HEK293 (cell line): Measurements from ENCODE around the gene KLHL30.

Experiments used
- MEIS1 ChIP-seq: sonication (generic); formaldehyde crosslinking; IDR thresholded peaks from 2 replicates; pipeline ENCODE4 v1.8.1; 2022; ENCODE audit warnings: missing genetic modification reagents, mild to moderate bottlenecking, borderline replicate concordance
- REPIN1 ChIP-seq: fragments of 450-650 bp; formaldehyde crosslinking; IDR thresholded peaks from 2 replicates; pipeline ENCODE4 v1.5.1; 2017; ENCODE audit warnings: missing biosample characterization, missing genetic modification characterization, low read depth
- ZBTB20 ChIP-seq: fragments of 450-650 bp; formaldehyde crosslinking; IDR thresholded peaks from 2 replicates; pipeline ENCODE4 v1.5.1; 2016; ENCODE audit warnings: missing biosample characterization, missing genetic modification characterization
- ZNF560 ChIP-seq: fragments of 450-650 bp; formaldehyde crosslinking; IDR thresholded peaks from 2 replicates; pipeline ENCODE4 v1.5.1; 2017; ENCODE audit warnings: missing biosample characterization, missing genetic modification characterization, borderline replicate concordance
- ZNF707 ChIP-seq: fragments of 450-650 bp; formaldehyde crosslinking; IDR thresholded peaks from 2 replicates; pipeline ENCODE4 v1.5.1; 2016; ENCODE audit warnings: missing biosample characterization, missing genetic modification characterization
- TF ChIP-seq, protein P1 (sequence below): fragments of 450-650 bp; formaldehyde crosslinking; IDR thresholded peaks from 2 replicates; pipeline ENCODE4 v1.5.1; 2016; ENCODE audit warnings: missing biosample characterization, missing genetic modification characterization
- TF ChIP-seq, protein P2 (sequence below): fragments of 450-650 bp; formaldehyde crosslinking; IDR thresholded peaks from 2 replicates; pipeline ENCODE4 v1.5.1; 2016; ENCODE audit warnings: missing biosample characterization, missing genetic modification characterization

DNA sequence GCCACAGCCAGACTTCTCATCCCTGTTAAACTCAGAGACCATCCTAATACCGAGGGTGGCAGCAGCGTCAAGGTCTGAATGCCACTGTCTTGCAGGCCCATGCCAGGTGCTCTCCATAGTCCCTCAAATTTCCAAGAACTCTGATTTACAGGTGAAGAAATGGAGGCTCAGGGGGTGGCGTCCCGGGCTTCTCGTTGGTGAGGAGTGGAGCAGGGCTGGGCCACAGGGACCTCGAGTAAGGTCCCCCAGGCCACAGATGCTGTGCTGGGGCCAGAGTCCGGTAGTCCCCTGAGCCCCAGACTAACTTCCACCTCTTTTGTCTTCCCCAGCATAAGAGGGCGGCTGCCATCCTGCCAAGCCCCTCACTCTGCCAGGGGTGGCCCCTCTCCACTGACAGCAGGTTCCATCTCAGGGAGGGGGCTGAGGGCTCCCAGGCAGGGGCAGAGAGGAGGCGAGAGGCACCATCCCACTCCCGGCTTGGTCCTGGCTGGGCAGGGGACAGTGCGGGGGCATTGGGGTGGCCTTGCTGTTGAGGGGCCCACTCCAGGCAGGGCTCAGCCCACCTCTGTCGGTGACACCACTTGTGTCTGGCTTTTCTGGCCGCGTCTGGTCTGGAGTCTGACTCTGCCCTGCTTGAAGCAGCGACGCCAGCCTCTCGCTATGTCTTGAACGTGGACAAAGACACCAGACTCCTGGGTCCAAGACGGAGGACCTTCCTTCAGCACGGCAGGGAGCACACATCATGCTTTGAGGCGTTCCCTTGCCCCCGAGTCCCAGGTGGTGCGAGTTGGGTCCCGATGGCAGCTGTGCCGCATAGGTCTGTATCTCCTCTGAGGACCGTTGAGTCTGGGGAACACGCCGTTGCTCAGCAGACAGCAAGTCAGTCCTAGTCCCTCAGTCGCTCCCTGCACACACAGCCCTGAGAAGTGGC, 15.9 kb upstream of the KLHL30 start:
- TF ChIP-seq, protein P1, sequence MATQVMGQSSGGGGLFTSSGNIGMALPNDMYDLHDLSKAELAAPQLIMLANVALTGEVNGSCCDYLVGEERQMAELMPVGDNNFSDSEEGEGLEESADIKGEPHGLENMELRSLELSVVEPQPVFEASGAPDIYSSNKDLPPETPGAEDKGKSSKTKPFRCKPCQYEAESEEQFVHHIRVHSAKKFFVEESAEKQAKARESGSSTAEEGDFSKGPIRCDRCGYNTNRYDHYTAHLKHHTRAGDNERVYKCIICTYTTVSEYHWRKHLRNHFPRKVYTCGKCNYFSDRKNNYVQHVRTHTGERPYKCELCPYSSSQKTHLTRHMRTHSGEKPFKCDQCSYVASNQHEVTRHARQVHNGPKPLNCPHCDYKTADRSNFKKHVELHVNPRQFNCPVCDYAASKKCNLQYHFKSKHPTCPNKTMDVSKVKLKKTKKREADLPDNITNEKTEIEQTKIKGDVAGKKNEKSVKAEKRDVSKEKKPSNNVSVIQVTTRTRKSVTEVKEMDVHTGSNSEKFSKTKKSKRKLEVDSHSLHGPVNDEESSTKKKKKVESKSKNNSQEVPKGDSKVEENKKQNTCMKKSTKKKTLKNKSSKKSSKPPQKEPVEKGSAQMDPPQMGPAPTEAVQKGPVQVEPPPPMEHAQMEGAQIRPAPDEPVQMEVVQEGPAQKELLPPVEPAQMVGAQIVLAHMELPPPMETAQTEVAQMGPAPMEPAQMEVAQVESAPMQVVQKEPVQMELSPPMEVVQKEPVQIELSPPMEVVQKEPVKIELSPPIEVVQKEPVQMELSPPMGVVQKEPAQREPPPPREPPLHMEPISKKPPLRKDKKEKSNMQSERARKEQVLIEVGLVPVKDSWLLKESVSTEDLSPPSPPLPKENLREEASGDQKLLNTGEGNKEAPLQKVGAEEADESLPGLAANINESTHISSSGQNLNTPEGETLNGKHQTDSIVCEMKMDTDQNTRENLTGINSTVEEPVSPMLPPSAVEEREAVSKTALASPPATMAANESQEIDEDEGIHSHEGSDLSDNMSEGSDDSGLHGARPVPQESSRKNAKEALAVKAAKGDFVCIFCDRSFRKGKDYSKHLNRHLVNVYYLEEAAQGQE (tag by site-specific recombination) = no peak
- TF ChIP-seq, protein P2, sequence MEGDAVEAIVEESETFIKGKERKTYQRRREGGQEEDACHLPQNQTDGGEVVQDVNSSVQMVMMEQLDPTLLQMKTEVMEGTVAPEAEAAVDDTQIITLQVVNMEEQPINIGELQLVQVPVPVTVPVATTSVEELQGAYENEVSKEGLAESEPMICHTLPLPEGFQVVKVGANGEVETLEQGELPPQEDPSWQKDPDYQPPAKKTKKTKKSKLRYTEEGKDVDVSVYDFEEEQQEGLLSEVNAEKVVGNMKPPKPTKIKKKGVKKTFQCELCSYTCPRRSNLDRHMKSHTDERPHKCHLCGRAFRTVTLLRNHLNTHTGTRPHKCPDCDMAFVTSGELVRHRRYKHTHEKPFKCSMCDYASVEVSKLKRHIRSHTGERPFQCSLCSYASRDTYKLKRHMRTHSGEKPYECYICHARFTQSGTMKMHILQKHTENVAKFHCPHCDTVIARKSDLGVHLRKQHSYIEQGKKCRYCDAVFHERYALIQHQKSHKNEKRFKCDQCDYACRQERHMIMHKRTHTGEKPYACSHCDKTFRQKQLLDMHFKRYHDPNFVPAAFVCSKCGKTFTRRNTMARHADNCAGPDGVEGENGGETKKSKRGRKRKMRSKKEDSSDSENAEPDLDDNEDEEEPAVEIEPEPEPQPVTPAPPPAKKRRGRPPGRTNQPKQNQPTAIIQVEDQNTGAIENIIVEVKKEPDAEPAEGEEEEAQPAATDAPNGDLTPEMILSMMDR = no peak
- TF ChIP-seq ZNF707 = no peak
- no peak for TF ChIP-seq ZNF560 (tag by site-specific recombination)
- TF ChIP-seq REPIN1 (tag by site-specific recombination) = no peak
- TF ChIP-seq ZBTB20 = no peak
- TF ChIP-seq MEIS1 (CRISPR knock-in tag) = no peak
